ENCODE measurements around the gene ZNF428. TPM values are rescaled to one million over a fixed set of nuclear protein-coding genes. Genes with fewer than 3 reads are reported as not detected.
"Not testable (repeated sequence)": the region's sequence is repeated elsewhere in the genome, so short reads cannot be mapped to it uniquely, and the experiment has no call there.

Gene ZNF428
- total and polyA plus RNA-seq, 4 donors = 6.5 to 22.1 (median 14.4) TPM

- TF ChIP-seq REST (IDR thresholded peaks at IDR 0.05) = no peak
- TF ChIP-seq FOXA2 (IDR thresholded peaks at IDR 0.05) = no peak
- TF ChIP-seq GABPA (IDR thresholded peaks at IDR 0.05 in 1 of 2, conservative IDR thresholded peaks at IDR 0.05 in 1 of 2) = no peak
Observed at GRCh38 chr19:43636121-43636683, 16.8 kb upstream of the ZNF428 start (continued).

GRCh38 chr19:43635561-43635940 lies 16.1 kb upstream of the ZNF428 start:
- peaks cover 4 to 11% (median 9%) of the 10 kb centered on the region in 4 donors for H3K4me1 ChIP-seq (ENCODE audit: control insufficient read depth in 4 of 4, insufficient read depth in 4 of 4, low read length in 3 of 4)
- H3K9me3 ChIP-seq (ENCODE audit: control insufficient read depth in 4 of 4, low read length in 3 of 4); DNase-seq (ENCODE audit: low spot score); H3K27me3 ChIP-seq (ENCODE audit: control insufficient read depth in 4 of 4, insufficient read depth in 4 of 4, low read length in 3 of 4); H3K9ac ChIP-seq (ENCODE audit: low read depth in 1 of 2, low read length in 2 of 2); H3K36me3 ChIP-seq (ENCODE audit: control insufficient read depth in 4 of 4, insufficient read depth in 3 of 4, low read depth in 1 of 4, low read length in 3 of 4); H3K27ac ChIP-seq (ENCODE audit: low read depth in 1 of 2, low read length in 2 of 2); H3K4me3 ChIP-seq (ENCODE audit: low read depth in 1 of 3, low read length in 3 of 3): not testable (repeated sequence)
- 82% methylated on average over 2 of the region's 2 CpGs for WGBS

GRCh38 chr19:43634872-43635560 lies 15.6 kb upstream of the ZNF428 start:
- TF ChIP-seq RXRA (IDR thresholded peaks at IDR 0.05) (no peak), HNF4A (conservative IDR thresholded peaks at IDR 0.05) (no peak), ATF3 (IDR thresholded peaks at IDR 0.05) (no peak), REST (IDR thresholded peaks at IDR 0.05) (no peak), TAF1 (conservative IDR thresholded peaks at IDR 0.05) (no peak), CTCF (IDR thresholded peaks at IDR 0.05; ENCODE audit: low read depth, low read length, missing input control) (no peak), NR2F2 (IDR thresholded peaks at IDR 0.05) (no peak), MAX (IDR thresholded peaks at IDR 0.05) (no peak), HNF4G (IDR thresholded peaks at IDR 0.05) (no peak), GABPA (IDR thresholded peaks at IDR 0.05 in 1 of 2, conservative IDR thresholded peaks at IDR 0.05 in 1 of 2) (no peak), JUND (IDR thresholded peaks at IDR 0.05) (no peak), YY1 (IDR thresholded peaks at IDR 0.05) (no peak), EGR1 (IDR thresholded peaks at IDR 0.05; ENCODE audit: low read depth in 2 of 2) (no peak), RAD21 (IDR thresholded peaks at IDR 0.05) (no peak), FOXA1 (IDR thresholded peaks at IDR 0.05) (no peak)
- peaks cover under 1 to 7% (median 4%) of the 10 kb centered on the region in 4 donors for H3K4me1 ChIP-seq (ENCODE audit: control insufficient read depth in 4 of 4, insufficient read depth in 4 of 4, low read length in 3 of 4)
- no peaks in the 10 kb centered on the region for H3K9me3 ChIP-seq (ENCODE audit: control insufficient read depth in 4 of 4, low read length in 3 of 4)
- no peak overlapping the region for H3K4me3 ChIP-seq (ENCODE audit: low read depth in 1 of 3, low read length in 3 of 3)
- no peak overlapping the region for H3K9ac ChIP-seq (ENCODE audit: low read depth in 1 of 2, low read length in 2 of 2)
- DNase-seq (ENCODE audit: low spot score) = no peak
- no peak overlapping the region for H3K27ac ChIP-seq (ENCODE audit: low read depth in 1 of 2, low read length in 2 of 2)
- 35% methylated on average over 17 of the region's 17 CpGs for WGBS
- H3K36me3 ChIP-seq (ENCODE audit: control insufficient read depth in 4 of 4, insufficient read depth in 3 of 4, low read depth in 1 of 4, low read length in 3 of 4) = no peaks in the 10 kb centered on the region
- no peaks in the 10 kb centered on the region for H3K27me3 ChIP-seq (ENCODE audit: control insufficient read depth in 4 of 4, insufficient read depth in 4 of 4, low read length in 3 of 4)
